ENCODE measurements around the gene BICRAL.
"Not testable (repeated sequence)": the region's sequence is repeated elsewhere in the genome, so short reads cannot be mapped to it uniquely, and the experiment has no call there.

The BICRAL gene

DNA sequence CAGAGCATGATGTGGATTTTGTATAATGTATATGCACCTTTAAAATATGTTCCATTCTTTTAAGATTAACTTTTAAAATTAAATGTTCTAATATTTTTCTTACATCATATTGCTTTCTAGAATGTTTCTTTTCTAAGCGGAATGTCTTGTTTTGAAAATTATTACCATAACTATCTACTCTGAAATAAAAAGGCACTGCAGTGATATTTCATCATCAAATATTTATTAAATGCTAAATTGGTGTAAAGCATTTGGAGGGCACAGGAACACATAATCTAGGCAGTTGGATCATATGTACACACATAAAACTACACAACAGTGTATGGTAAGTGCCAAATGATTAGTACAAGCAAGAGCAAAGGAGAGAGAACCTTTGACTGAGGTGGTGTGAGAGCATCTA, 13.8 kb downstream of the BICRAL start:
- DNase-seq (ENCODE audit: low read depth), result no peak

DNA sequence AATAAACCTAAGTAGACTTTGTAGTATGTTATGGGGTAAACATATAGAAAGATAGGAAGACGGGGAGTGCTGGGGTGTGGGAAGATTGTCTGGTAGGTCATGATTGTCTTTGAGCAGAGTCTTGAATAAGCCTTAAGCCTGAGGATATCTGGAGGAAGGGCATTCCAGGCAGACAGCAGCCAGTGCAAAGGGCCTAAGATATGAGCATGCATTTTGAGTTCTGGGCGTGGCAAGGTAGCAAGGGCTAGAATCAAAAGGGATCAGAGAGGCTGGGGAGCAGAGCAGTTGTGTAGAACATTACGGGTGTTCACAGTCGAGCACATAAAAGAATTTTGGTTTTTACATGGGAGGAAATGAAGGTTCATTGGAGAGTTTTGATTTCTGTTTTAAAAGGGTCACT, 14.3 kb downstream of the BICRAL start:
- no peak for DNase-seq (ENCODE audit: low read depth)

DNA sequence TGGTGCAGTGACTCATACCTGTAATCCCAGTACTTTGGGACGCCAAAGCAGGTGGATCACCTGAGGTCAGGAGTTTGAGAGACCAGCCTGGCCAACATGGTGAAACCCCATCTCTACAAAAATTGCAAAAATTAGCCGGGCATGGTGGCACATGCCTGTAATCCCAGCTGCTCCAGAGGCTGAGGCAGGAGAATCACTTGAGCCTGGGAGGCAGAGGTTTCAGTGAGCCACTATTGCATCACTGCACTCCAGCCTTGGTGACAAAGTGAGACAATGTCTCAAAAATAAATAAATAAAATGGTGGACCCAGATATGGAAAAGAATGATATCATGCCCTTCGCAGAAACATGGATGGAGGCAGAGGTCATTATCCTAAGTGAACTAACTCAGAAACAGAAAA, 15.8 kb downstream of the BICRAL start:
- DNase-seq (ENCODE audit: low read depth), result not testable (repeated sequence)

DNA sequence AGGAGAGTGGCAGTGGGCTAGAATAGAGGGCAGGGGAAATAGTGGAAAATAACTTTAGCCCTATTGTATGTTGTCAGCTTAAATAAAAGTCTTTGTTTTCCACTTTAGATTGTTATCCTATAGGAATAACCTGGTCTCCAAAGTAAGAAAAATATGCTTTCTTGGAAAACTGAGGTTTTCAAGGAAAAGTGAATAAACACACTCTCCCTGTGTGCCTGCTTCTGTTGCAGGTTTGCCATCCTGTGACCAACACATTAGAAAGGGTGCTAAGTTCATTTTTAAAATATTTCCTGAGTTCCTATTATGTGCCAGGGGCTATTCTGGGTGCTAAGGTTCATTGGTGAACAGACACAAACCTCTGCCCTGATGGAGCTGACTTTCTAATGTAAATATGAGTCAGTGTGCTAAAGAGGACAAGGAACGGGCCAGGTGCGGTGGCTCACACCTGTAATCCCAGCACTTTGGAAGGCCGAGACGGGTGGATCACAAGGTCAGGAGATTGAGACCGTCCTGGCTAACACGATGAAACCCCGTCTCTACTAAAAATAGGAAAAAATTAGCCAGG, 23.5 kb downstream of the BICRAL start:
- DNase-seq (ENCODE audit: low read depth), result no peak

DNA sequence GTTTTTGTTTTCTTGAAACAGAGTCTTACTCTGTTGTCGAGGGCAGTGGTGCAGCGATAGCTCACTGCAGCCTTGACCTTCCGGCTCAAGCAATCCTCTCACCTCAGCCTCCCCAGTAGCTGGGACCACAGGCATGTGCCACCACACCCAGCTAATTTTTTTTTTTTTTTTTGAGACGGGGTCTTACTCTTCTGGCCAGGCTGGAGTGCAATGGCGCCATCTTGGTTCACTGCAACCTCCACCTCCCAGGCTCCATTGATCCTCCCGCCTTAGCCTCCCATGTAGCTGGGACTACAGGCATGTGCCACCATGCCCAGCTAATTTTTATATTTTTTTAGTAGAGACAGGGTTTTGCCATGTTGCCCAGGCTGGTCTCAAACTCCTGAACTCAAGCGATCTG, 24.5 kb downstream of the BICRAL start:
- DNase-seq (ENCODE audit: low read depth), result not testable (repeated sequence)

DNA sequence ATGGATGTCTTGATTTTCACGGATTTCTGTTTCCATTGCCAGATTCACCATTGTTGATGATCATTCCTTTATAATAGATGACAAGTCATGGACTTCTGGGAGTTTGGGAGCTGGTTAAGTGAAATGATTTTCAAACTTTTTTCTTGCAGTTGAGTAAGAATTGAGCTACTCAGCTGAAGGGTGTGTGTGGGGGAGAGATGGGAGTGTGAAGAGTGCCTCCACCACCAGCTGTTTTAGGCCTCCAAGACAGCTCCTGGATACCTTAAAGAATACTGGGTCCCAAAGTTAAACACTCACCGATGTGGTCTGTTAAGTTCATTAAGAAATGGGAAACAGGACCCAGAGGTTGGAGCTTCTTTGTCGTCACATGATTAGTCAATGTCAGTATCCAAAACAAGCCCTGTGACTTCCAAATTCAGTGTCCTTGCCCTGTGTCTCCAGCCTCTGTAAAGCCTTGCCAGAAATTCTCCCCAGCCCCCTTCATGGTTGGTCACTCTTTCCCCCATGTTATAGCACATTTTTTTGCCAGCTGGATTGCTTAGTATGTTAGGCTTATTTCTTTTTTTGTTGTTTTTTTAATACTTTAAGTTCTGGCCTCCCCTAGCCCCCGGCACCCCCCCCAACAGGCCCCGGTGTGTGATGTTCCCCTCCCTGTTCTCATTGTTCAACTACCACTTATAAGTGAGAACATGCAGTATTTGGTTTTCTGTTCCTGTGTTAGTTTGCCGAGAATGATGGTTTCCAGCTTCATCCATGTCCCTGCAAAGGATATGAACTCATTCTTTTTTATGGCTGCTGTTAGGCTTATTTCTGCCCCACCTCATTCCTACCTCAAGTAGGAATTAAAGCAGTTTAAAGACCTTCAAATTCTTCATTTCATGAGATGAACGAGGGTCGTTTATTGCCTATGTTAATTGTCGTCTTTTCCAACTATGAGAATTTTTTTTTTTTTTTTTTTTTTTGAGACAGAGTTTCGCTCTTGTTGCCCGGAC, 26.9 kb downstream of the BICRAL start:
- no peak for DNase-seq (ENCODE audit: low read depth)

DNA sequence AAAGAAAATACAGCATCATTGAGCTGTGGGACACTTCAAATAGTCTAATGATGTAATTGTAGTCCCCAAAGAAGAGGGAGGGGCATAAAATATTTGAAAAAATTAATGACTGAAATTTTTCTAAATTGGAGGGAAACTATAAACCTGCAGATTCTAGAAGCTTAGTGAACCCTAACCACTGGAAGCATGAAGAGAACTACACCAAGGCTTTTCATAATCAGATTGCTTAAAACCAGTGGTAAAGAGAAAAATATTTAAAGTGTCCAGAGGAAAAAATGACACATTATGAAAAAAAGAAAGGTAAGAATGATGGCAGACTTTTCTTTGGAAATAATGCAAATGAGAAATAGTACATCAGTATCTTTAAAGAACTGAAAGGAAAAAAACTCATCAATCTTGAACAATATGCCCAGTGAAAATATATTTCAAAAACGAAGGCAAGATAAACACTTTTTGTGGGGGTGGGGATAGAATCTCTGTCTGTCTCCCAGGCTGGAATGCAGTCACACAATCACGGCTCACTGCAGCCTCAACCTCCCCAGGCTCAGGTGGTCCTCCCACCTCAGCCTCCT, 31.3 kb downstream of the BICRAL start:
- DNase-seq (ENCODE audit: low read depth), result no peak

DNA sequence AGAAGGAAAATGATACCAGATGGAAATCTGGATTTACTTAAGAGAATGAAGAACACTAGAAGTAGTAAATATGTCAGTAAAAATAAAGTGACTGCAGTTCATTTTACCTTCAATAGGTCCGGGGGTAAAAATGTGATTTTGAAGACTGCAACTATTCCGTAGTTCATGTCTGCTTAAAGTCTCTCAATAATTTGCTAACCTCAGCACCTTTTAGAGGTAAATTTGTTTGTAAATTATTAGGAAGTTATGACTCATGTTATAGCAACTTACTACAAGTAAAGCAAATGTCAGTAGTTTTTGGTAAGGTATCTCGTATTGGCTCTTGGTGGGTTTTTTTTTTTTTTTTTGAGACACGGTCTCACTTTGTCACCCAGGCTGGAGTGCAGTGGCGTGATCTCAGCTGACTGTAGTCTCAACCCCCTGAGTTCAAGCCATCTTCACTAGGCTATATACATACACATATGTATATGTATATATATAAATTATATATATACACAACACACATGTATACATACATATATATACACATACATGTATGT, 32.1 kb downstream of the BICRAL start:
- DNase-seq (ENCODE audit: low read depth), result no peak

DNA sequence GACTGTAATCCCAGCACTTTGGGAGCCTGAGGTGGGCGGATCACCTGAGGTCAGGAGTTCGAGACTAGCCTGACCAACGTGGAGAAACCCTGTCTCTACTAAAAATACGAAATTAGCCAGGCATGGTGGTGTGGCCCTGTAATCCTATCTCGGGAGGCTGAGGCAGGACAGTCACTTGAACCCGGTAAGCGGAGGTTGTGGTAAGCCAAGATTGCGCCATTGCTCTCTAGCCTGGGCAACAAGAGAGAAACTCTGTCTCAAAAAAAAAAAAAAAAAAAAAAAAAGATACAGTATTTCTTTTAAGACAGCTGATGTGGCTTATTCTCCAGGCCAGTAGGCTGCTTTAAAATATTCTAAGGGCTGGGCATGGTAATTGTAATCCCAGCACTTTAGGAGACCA, 33.9 kb downstream of the BICRAL start:
- DNase-seq (ENCODE audit: low read depth), result not testable (repeated sequence)

DNA sequence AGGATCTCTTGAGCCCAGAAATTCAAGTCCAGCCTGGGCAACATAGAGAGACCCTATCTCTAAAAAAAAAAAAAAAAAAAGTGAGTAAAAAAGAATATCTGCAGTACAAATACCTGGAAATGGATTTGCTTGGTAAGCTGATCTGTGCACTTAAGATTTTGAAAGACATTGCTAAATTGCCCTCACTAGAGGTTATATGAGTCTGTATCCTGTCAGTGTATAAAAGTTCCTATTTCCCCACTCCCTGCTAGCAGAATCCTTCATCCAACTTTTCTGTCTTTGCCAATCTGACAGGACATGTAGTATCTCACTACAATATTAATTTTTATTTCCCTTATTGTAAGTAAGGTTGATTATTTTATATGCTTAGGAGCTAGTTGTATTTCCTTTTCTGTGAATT, 36.1 kb downstream of the BICRAL start:
- no peak for DNase-seq (ENCODE audit: low read depth)

DNA sequence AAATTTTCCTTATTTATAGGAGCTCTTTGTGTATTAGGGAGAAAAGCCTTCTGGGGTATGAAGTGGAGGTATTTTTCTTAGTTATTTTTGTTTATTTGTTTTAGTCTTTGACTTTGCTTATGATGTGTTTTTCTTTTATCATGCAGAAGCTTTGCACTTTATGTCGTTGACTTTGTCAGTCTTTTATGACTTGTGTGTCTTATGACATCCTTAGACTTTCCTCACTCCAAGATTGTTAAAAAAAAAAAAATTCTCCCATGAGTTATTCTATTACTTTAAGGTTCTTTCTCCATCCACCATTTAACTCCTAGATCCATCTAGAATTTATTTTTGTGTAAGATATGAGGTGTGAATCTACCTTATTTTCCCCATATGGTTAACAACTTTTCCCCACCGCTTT, 36.6 kb downstream of the BICRAL start:
- no peak for DNase-seq (ENCODE audit: low read depth)

DNA sequence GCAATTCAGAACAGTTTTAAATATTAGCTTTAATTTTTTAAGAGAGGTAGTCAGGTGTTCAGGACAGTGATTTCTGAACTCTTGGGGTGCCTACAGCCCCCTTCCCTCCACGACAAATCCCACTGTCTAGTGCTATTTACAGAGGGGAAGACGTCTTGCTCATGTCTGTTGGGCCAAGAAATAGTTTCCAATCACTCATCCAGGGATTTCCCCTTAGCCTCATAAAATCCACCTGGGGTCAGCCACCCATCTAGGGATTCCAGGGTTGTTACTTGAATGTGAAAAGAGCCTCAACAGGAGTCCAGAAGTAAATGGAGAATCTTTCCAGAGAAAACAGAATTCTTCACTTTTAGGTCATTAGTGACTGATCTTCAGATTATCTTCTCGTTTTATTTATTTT, 37.0 kb downstream of the BICRAL start:
- DNase-seq (ENCODE audit: low read depth), result no peak

DNA sequence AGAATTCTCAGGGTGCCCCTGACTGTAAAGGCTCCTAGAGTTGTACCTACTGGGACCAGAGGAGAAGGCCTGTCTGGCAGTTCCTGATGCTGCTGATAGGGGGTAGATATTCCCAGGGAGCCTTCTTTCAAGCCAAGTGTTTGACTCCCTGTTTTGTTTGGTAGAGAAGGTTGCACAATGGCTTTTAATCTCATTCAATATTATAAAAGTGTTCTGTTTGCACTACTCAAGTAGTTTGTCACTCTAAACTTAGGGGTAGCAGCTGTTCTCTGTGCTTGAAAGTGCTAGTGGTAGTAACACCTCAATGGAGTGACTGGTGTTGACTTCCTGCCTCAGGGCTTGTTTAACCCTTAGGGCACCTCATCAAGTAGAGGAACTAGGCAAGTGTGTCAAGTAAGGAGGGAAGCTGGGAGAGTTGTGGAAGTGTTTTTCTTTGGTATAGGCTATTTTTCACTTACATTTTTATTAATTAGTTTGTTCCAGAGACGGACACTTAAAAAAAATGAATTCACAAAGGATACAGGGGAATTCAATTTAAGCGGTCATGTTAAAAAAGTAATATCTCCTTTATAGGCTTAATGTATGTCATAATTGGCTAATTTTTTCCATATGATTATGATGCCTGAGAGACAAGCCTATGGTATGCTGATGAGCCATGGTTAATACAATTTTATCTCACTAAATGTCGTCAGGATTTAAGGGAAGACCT, 38.1 kb downstream of the BICRAL start:
- no peak for DNase-seq (ENCODE audit: low read depth)

DNA sequence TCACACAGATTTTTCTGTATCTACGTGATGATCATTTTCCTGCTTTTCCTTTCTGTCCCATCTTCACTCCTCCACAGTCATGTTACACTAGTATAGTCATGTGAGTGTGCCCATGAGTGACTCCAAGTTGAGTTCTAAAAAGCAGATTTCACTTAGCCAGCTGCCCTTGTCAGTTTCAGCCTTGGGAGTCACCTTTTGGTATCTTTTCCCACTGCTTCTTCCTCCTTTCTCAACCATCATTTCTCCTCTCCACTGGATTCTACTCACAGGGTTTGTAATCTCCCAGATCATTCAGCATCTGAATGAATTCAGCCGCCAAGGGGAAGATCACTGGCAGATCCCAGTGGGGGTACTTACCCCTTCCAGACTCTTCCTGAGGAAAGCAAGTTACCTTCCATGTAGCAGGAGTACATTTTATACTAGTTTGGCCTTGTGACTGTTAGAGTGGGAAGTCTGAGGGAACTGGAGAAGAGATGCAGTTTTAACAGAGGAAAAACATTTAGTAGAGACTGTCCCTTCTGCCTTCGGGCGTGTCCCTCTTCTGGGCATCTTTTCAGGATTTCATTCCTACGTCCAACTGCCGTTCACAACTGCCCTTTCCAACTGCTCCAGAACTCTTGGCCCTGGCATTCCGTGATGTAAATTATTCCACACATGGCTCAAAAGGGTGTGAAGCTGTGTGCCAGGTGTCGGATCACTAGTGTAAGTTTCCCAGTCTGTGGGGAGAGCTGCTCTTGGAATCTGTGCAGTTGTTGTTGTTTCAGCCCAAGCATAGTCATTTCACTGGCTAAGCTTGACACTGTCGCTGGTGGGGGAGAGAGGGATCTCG, 38.9 kb downstream of the BICRAL start:
- no peak for DNase-seq (ENCODE audit: low read depth)

DNA sequence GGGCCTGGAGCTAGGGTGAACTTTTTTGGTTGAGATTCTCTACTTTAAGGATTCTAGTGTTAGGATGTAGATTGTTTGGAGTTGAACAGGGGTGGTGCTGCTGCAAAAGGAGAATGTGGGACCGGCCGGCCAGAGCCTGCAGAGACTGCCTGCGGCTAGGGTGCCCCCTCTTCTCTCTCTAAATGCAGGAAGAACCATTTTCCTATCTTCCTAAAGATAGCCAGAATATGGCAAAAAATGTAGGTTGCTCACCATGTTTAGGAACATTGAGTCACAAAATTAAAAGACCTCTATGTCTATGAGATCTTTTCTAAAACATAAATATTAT, 39.5 kb downstream of the BICRAL start:
- DNase-seq (ENCODE audit: low read depth), result no peak

DNA sequence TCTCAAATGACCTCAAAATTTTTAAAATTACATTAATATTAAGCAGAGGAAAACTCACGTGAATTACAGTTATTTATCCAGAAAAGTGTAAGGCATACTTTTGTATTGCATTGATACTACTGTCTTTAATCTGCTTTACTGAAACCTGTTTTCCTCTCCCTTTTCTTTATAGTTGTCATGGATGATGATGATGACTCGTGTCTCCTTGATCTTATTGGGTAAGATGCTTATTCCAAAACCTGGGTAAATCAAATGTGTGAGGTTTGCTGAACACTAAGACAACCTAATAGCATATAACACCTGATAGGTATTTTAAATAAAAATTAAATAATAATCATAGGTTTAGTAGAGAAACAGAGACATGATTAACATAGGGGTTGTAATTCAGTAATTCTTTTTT, 40.0 kb downstream of the BICRAL start:
- DNase-seq (ENCODE audit: low read depth), result no peak

DNA sequence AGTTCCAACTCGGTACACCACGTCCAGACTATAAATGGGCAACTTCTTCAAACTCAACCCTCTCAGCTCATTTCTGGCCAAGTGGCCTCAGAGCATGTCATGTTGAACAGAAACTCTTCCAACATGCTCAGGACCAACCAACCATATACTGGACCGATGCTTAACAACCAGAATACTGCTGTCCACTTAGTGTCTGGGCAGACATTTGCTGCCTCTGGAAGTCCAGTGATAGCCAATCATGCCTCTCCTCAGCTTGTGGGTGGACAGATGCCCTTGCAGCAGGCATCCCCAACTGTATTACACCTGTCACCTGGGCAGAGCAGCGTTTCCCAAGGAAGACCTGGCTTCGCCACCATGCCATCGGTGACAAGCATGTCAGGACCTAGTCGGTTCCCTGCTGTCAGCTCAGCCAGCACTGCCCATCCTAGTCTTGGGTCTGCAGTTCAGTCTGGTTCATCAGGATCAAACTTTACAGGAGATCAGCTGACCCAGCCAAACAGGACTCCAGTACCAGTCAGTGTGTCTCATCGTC, 47.8 kb downstream of the BICRAL start:
- DNase-seq (ENCODE audit: low read depth), result no peak

DNA sequence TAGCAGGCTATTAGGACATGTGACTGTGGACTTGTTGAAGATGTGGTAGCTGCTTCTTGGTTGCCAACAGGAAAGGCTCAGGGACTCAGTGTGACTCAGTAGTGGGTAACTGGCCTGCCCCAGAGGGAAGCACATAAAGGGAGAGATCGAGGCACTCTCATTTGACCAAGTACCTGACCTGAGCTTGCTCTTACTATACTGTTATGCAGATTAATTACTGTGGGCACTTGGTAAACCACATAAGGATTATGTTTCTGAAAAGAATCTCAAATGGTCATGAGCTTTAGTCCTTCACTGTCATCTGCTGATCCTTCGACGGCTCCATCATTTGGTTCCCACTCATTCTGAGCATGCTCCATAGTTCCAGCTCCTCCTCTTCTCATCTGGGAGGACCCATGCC, 49.4 kb downstream of the BICRAL start:
- DNase-seq (ENCODE audit: low read depth), result no peak

DNA sequence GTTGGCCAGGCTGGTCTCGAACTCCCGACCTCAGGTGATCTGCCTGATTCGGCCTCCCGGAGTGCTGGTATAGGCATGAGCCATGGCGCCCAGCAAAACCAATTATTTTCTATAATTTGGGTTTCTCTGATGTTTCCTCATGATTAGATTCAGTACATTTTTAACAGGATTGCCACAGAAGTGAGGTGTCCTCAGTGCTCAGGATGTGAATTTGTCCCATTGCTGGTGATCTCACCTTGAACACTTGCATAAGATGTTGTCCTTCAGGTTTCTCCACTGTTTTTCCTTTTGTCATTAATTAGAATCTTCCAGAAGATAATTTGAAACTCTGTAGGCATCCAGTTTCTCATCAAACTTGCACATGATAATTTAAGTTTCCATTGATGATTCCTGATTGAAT, 52.2 kb downstream of the BICRAL start:
- DNase-seq (ENCODE audit: low read depth), result no peak

DNA sequence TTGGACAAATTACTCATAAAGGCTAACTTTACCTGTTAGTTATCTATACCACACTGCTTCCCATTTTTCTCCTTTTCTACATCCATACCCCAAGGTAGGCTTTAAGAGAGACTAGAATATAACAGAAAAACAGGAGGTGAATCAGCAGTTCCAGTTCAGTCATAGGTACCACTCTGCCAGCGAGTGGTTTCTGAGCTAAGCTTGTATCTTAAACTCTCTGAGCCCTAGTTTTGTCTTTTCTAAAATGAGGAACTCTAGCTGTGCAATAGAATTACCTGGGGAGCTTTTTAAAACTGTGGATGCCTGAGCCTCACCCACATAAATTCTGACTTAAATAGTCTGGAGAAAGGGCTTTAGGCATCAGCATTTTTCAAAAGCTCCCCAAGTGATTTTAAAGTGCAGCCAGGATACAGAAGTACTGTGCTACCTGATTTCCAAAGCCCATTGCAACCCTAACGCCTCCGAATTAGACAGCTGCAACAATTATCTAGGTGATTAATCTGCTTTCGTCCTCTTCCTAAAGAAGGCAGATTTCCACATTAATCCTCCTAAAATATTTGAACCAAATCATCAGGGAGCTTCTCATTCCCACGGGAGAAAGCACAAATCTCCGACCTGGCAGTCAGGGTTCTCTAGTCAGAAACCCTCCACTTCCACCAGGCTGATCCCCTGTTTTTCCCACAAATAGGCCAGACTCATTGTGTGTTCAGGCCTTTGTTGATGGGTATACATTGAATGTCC, 60.2 kb downstream of the BICRAL start:
- DNase-seq (ENCODE audit: low read depth), result no peak

DNA sequence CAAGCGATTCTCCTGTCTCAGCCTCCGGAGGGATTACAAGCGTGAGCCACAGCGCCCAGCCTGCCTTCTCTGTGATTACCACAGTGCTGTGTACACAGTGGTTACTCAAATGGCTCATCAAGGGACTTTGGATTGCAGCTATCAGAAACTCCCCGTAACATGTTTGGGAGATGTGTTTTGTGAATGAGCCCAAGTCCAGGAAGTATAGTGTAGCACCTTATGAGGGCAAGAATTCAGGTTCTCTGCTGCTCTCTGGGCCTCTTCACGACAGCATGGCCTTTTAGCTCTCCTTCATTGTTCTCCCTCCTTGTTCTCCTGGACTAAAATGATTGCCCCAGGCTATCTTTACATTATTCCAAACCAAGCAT, 63.5 kb downstream of the BICRAL start:
- DNase-seq (ENCODE audit: low read depth), result no peak

Data from T-helper 22 cell (primary cell).